Activated T-helper 1 cell treated with Interleukin-2 at 50 U/mL for 16 hours (primary cell): ENCODE data around the gene SLC22A23.
"Not testable (repeated sequence)": the region's sequence is repeated elsewhere in the genome, so short reads cannot be mapped to it uniquely, and the experiment has no call there.

Experiments used
- DNase-seq: peaks from one replicate; pipeline ENCODE4 v3.0.0-alpha.2; 2020; ENCODE audit warnings: low read depth

Gene SLC22A23

DNA sequence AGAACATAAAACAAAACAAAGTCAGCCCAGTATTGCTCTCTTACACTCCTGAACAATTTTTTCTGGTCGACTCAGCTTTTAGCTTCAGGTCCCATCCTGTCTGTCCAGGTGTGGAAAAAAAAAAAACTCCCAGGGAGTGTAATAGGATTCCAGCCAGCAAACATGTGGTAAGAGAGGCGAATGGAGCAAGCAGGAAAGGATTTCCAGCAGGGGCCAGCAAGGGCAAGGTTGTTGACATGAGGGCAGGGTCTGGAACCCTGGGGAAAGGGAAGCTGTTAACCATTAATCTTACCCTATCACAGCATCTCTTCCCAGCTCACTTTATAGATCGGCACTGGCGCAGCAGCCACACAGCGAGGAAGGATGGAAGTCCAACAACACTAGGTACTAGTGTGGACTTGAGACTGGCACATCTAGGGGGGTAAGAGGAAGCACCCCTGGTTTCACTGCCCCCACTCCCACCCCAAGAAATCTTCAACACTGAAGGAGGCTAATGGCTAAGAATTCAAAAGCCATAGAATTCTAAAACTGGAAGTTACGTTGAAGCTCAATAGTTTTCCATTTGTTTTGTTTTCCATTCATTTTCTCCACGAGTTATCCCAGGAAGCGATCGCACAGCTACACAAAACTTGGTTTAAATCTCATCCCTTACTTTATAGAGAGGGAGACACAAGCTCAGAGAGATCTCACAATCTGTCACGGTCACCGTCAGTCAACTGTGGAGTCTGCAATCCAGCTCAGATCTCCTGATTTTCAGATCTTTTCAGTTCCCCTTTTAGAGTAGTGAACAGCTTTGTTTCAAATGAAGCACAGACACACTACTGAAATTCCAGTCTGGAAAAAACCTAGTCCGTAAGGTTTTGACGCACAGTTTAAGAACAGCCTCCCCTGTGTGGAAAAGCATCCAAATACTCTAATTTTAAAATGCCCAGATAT, 53.3 kb downstream of the SLC22A23 start:
- DNase-seq = no peak

DNA sequence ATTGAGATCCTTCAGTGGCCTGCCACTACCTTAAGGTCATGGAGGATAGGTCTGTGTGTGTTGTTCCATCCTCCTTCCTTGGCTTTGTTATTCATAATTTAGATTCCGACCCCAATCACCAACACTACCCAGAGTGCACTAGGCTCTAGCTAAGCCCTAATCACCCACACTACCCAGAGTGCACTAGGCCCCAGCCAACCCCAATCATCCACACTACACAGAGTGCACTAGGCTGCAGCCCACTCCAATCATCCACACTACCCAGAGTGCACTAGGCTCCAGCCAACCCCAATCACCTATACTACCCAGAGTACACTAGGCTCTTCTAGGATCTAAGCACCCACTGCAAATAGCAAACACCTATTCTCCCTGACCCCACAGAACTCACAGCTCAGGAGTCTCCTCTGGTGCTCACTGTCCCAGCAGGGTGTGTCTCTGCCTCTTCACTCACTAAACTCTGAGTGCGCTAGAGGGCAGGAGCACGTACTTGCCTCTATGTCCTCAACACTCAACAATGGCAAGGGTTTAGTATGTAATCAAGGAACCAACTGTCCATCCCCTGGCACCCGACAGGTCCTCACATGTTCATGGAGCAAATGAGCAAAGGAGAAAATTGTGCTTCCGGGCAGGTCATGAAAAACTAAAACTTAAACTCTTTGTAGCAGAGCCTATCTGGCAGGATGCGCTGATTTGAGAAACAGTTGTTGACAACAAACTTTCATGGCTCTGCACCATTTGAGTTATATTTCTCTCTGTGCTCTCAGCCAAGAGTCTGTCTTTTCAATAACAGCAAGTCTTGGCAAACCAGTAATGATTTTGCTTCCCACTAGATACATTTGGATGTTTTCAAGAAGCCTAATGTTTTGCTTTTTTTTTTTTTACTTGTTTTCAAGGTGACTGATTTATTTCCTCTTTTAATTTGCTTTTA, 54.3 kb downstream of the SLC22A23 start:
- no peak for DNase-seq

DNA sequence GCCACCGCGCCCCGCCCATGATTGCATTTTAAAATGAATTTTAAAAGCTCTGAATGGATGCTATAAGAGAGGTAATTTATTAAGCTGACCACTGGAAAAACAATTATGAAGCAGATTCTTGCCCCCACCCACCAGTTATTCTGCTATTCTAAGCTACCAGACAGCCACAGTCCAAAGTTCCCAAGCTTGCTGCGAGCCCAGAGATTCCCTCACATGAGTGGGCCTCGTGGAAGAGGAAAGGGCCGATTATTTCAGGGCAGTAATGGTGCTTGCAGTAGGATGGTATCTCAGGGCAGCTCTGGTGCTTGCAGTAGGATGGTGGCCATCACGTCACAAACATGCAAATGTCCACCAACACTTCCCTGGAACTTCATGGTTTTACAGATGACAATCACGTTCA, 56.7 kb downstream of the SLC22A23 start:
- DNase-seq = no peak

DNA sequence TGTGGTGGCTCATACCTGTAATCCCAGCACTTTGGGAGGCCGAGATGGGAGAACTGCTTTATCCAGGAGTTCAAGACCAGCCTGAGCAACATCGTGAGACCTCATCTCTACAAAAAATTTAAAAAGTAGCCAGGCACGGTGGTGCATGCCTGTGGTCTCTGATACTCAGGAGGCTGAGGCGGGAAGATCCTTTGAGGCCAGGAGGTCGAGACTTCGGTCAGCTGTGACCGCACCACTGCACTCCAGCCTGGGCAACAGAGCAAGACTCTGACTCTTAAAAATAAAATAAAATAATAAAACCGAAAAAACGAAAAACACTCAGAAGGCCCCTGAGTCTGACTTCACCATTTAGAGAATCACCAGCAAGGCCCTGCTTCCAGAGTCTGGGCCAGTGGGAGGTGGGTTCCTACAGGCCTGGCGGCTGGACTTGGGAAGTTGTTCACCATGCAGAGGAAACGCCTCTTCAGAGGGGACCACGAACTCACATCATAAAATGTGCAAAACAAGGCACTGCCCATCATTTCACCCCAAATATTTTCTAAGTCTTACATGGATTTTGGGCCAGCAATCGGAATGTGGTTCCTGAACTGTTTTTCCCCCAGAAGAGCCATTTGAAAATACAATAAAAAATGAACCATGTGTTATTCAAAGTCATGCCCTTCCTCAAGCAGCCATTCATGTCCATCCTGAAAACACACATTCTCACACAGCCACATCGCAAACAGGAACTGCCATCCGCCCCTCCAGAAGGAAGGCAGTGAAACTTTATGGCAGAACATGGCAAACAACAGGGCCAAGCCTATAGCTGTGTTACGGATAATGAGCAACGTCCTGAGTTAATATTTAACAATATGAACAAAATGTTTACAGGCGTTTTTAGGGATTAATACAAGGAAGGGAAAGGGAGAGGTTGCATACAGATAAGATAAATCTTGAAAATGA, 57.8 kb downstream of the SLC22A23 start:
- DNase-seq = no peak

DNA sequence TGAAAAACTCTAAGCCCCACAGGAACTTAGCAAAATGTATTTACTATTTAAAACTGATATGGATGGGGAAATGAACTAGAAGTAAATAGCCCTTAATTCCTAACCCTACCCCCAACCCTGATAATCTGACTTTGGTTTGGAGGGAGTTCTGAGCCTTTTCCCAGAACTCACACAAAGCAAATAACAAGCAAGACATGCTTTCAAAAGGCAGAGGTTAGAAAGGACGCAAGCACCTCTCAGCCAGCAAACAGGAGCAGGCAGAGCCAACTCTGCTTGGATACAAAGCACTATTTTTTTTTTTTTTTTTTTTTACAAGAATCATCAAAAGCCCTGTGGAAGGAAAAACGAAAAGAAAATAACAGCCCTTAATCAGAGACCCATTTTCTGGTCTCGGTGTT, 58.7 kb downstream of the SLC22A23 start:
- DNase-seq = no peak

DNA sequence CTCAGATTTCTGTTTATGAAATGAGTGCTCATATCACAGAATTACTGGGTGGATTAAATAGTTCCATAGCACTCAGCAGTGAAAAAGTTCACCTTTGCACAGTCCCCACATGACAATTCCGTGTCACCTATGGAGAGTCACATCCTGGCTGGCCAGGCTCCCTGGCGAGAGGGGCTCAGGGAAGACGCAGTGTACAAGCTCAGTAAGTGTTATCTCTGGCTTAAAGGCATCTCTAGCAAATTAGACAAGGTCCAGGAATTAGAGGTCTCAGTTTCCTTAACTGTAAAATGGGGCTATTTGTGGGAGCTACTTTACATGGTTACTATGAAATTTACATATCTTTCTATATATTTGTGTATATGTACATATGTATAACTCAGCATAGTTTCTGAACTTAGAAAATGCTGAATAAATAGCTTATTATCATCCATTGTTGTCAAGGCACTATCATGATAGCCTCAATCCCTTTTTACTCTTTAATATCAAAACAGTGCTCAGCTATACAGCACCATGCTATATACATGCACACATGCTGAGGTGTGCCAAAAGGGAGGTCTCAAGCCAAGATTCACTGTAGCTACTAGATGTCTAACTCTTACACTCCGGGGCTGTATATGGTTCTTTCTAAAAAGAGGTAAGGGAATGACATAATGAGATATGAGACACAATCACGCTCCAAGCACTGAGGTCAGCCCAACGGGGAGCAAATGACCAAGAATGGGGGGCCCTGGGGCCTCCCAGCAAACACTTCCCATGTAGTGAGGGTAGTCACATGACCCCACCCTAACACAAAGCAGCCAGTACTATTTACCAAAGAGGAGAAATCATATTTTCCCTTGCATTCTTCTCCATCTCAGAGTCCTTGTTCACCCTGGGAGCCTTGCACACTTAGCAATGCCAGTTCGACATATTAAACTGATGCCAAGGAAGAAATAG, 59.4 kb downstream of the SLC22A23 start:
- DNase-seq = no peak

DNA sequence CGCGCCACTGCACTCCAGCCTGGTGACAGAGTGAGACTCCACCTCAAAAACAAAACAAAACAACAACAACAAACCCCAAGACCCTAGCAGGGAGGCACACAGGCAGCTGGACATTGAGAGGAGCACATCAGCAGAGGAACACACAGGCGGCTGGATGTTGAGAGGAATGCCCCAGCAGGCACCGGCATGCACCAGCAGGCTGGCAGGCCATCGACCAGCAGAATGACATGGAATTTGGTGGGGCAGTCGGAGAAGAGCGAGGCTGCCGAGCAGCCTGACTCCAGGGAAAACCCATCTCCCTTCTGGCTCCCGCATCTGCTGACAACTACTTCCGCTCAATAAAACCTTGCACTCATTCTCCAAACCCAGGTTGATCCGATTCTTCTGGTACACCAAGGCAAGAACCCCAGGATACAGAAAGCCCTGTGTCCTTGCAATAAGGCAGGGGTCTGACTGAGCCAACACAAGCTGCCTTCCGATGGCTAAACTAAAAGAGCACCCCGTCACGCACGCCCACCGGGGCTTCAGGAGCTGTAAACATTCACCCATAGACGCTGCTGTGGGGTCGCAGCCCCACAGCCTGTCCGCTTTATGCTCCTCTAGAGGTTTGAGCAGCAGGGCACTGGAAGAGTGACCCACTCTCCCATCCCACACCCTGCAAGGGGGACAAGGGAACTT, 60.2 kb downstream of the SLC22A23 start:
- DNase-seq = no peak

DNA sequence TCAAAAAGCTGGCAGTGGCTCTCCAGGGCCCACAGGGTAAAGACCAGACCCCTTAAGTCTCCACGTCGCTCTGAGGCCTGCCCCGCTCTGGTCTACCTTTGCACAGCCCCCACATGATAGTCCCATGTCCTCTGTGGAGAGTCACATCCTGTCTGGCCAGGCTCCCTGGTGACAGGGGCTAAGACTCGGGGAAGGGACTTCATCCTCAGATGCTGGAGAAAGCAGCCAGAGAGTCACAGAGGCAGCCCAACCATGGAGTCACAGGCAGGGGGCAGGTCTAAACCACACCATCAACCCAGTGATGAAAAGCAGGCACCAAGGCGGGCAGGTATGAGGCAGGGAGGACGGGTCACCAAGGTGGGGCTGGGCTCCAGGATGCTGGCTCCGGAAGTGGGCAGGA, 62.2 kb downstream of the SLC22A23 start:
- DNase-seq = no peak

DNA sequence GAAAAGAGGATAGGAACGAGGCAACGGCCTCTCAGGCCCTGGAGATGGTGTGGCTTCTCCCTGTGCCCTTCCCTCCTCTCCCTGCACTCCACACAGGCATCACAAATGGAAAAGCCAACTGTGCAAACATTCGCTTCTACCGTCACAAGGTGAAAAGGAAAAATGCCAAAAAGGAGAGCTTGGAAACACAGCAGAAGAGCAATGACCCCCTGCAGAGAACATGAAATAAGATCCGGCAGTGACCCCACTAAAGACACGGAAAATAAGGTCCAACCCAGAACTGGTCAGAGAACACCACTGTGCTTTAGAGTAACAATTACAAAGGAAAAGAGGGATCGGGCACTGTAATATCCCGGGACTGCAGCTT, 63.0 kb downstream of the SLC22A23 start:
- DNase-seq = no peak

DNA sequence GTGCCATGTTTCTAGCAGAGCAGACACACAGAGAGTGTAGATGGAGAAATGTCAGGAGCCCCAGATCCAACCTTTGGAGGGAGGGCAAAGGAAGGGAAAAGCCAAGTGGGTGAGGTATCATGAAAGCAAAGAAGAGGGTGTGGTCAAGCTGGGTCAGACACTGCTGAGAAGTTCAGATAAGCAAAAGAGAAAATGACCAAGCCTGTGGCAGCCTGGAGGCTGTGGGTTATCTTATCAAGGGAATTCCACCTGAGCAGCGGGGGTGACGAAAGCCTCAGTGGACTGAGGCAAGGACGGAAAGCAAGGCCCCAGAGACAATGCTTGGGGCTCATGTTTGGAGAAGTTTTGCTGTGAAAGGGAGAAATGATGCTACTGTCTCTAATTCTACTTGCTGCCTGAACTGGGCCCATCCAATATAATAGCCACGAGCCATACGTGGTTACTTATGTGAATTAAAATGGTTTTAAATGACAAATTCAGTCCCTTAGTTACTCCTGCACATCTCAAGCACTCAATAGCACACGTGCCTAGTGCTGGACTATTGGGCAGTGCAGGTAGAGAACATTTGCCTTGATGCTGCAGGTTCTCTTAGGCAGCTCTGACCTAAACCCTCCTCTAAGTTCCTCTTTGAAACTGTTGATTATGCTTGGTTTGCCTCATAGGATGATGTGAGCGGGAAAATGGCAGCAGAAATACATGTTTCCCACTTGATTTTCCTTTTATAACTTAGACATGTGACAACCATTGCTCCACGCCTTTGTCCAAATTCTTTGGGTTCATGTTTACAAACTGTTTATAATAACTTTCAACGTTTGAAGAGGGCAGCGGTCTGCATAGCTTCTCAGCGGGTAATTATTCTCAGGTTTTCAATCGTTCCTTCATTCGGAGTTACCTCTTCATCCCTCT, 63.7 kb downstream of the SLC22A23 start:
- DNase-seq = no peak

DNA sequence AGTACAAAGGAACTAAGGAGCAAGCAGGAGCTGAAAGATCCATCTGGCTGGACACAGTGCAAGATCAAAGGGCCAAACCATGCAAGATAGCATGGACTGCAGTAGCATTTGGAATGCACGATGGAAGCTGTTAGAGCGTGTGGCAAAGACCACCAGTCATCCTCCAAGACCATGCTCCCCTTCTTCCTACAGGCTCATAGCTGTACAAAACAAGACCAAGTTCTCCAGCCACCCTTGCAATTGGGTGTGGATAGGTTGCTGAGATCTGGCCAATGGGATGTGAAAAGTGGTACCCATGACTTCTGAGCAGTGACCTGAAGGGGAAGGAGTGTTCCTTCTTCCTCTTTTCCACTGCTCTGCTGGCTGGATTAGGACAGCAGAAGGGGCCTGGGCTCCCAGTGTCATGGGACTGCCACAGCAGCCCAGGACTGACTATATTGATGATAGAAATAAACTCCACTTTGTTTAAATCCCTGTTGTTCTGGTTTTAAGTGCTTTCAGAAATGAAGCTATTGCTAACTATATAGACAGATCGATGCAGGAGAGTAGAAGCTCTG, 64.9 kb downstream of the SLC22A23 start:
- no peak for DNase-seq

DNA sequence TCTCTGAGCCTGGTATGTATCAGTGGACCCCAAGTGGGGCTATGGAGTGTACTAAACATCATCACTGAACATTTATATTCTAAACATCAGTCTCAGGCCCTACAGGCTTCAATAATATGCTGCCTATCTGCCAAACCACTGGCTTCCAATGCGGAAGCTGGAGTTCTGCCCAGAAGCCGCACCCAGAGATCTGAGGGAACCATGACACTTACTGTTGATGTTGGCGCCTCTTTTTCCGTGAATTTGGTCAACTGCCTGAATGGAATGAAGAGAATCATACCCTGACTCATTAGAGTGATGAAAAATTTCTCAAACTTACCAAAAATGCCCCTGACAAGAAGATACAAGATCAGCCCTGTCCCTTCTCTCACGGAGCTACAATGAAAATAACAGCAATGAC, 66.2 kb downstream of the SLC22A23 start:
- DNase-seq = no peak

DNA sequence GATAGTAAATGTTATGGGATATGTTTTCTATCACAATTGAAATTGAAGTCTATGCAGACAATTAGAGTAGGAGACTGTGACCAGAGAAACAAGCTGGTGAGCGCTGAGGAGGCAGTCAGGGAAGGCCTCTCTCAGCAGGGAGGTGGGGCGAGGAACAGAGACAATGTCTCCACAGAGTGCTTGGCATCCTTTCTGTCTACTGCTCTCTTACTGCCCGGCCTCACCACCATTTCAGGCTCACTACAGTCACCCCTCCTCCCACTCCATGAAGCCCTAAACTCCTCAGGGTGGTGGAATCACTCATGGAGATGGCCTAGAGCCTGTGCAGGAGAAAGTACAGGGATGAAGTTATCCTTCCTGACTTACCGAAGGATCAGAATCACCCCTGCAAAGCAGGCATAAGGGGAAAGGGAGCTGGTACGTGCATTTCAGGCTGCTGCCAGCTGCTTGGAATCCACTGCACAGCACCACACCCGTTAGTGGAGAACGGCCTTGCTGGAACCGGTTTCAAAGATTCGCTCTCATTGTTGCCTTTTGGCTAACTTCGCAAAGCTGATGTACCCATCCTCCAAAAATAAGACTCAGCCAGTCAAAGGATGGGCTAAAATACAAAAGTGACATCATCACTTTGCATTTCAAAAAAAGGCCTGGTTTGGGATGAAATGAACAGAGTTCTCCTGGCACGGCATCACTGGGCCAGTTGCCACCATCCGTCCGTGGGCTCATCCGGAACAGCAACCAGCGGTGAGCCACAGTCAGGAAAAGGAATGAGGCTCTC, 67.3 kb downstream of the SLC22A23 start:
- DNase-seq = no peak

DNA sequence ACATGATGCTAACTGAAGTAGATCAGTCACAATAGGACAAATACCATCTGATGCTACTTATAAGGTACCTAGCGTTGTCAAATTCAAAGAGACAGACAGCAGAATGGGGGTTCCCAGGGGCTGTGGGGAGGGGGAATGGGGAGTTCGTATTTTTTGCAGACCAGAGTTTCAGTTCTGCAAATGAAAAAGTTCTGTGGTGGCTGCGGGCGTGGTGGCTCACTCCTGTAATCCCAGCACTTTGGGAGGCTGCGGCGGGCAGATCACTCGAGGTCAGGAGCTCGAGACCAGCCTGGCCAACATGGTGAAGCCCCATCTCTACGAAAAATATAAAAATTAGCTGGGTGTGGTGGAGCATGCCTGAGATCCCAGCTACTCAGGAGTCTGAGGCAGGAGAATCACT, 68.1 kb downstream of the SLC22A23 start:
- no peak for DNase-seq

DNA sequence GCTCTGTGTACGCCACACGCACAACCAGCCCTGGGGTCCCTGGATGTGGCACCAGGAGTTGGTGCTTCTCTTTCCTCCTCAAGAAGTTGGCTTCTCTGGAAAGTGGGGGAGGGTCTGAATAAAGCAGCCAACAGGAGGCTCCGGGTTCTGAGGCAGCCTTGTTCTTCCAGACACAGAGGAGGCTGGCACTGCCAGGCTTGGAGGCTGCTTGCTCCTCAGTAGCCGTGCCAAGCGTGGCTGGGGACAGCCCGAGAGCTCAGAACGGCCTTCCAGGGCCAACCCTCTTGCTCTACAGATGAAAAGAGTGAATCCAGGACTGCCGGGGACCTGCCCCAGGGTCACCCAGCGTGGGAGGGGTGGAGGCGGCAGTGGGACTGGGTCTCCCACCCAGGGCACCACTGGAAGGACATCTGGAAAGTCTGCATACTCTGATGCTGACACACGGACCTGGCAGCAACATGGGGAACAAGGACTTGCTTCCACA, 70.4 kb downstream of the SLC22A23 start:
- no peak for DNase-seq

DNA sequence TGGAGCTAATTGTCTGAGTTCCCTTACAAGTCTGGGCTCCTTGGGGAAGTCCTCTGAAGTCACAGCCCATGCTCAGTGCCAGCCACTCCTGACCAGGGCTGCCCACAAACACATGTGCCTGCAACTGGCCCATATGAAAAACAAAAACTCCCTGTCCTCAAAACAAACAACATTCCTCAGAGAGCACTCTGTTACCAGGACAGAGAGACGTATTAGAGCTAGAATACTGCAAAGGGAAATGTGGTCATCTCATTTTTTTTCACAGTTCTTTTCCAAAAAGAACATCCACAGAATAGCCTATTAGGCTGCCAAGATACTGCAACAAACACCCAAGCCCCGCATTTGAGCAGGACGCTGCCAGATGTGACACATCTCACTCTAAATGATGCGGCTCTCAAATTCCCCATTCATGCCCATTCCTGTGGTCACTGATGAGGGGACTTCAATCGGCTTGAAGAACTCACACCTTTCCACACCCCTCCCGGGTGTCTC, 71.1 kb downstream of the SLC22A23 start:
- DNase-seq = no peak

DNA sequence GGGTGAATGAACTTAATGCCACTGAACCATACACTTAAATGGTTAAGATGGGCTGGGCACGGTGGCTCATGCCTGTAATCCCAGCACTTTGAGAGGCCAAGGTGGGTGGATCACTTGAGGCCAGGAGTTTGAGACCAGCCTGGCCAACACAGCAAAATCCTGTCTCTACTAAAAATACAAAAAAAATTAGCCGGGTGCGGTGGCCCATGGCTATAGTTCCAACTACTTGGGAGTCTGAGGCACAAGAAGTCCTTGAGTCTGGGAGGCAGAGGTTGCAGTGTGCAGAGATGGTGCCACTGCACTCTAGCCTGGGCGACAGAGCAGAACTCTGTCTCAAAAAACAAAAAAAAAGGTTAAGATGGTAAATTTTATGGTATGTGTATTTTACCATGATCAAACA, 71.7 kb downstream of the SLC22A23 start:
- DNase-seq = not testable (repeated sequence)
